Type B pancreatic cell (in vitro differentiated cells): ENCODE data around the gene TDRD12. TPM values are rescaled to one million over a fixed set of nuclear protein-coding genes. Genes with fewer than 3 reads are reported as not detected.
"Not testable (repeated sequence)": the region's sequence is repeated elsewhere in the genome, so short reads cannot be mapped to it uniquely, and the experiment has no call there.

Source experiments
- DNase-seq: peaks from one replicate; pipeline ENCODE4 v3.0.0; 2021; ENCODE audit warnings: mixed read lengths; ENCODE audit not compliant: unreplicated experiment; ENCODE audit errors: extremely low spot score
- H3K27ac Mint-ChIP-seq: 2 replicates; pipeline ENCODE4 v1.8.0; 2021; ENCODE audit warnings: mild to moderate bottlenecking, mixed read lengths
- H3K27me3 Mint-ChIP-seq: 2 replicates; pipeline ENCODE4 v1.8.0; 2021; ENCODE audit warnings: mixed read lengths
- H3K36me3 Mint-ChIP-seq: 2 replicates; pipeline ENCODE4 v1.8.0; 2021; ENCODE audit warnings: mixed read lengths
- H3K4me1 Mint-ChIP-seq: one replicate; pipeline ENCODE4 v1.8.0; 2021; ENCODE audit warnings: mixed read lengths; ENCODE audit not compliant: unreplicated experiment
- H3K4me3 Mint-ChIP-seq: 2 replicates; pipeline ENCODE4 v1.8.0; 2021; ENCODE audit warnings: mild to moderate bottlenecking, mixed read lengths
- H3K9me3 Mint-ChIP-seq: 2 replicates; pipeline ENCODE4 v1.8.0; 2021; ENCODE audit warnings: mixed read lengths
- CTCF ChIP-seq: fragments of 200-600 bp; sonication (generic); conservative IDR thresholded peaks from 2 replicates; pipeline ENCODE4 v1.5.0; 2021; ENCODE audit warnings: antibody characterized with exemption, mild to moderate bottlenecking
- total RNA-seq: library from RNA; stranded (reverse); gene quantifications from 2 replicates; pipeline ENCODE4 v1.2.1, GENCODE V29; 2021; ENCODE audit warnings: low replicate concordance

Gene TDRD12
- total RNA-seq, 1 donor from 2014 or later, result 0.24 TPM

- no peaks in the 10 kb centered on the region for H3K36me3 Mint-ChIP-seq
- H3K9me3 Mint-ChIP-seq, result no peaks in the 10 kb centered on the region
- H3K4me3 Mint-ChIP-seq, result no peak overlapping the region
- no peak overlapping the region for H3K27ac Mint-ChIP-seq
- no peaks in the 10 kb centered on the region for H3K27me3 Mint-ChIP-seq
- DNase-seq, result no peak
- TF ChIP-seq CTCF, result no peak
- no peaks in the 10 kb centered on the region for H3K4me1 Mint-ChIP-seq
Observed at GRCh38 chr19:32866564-32867265, 147.1 kb downstream of the TDRD12 start.

DNA sequence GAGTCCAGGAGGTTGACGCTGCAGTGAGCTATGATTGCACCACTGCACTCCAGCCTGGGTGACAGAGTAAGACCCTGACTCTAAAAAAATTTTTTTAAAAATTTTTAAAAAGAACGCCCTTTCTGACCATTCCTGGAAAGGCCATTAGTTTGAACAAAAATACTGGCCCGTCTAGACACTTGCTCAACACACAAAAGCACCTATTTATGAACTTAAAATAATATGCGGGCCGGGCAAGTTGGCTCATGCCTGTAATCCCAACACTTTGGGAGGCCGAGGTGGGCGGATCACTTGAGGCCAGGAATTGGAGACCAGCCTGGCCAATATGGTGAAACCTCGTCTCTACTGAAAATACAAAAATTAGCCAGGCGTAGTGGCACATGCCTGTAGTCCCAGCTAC lies 147.9 kb downstream of the TDRD12 start:
- not testable (repeated sequence) for H3K4me1 Mint-ChIP-seq, H3K4me3 Mint-ChIP-seq, H3K27ac Mint-ChIP-seq, H3K36me3 Mint-ChIP-seq, H3K27me3 Mint-ChIP-seq, H3K9me3 Mint-ChIP-seq, DNase-seq

GRCh38 chr19:32868206-32868950 lies 148.8 kb downstream of the TDRD12 start:
- no peak for DNase-seq
- Mint-ChIP-seq H3K9me3 (no peaks in the 10 kb centered on the region), H3K4me1 (no peaks in the 10 kb centered on the region), H3K4me3 (no peak overlapping the region), H3K27me3 (no peaks in the 10 kb centered on the region), H3K36me3 (no peaks in the 10 kb centered on the region), H3K27ac (no peak overlapping the region)
- TF ChIP-seq CTCF, result no peak

- Mint-ChIP-seq H3K27ac (no peak within 1 kb of the TSS), H3K4me1 (no peaks in the 10 kb centered on the region), H3K4me3 (peak within 1 kb of the TSS; percentile 28)
Observed at GRCh38 chr19:32869369-32869965, 149.9 kb downstream of the TDRD12 start, which contains the start of gene SLC7A9. Gene SLC7A9 (minus strand): TSS chr19:32869767. CDS start chr19:32868534, 1,233 bp downstream.

GRCh38 chr19:32869966-32870573 lies 150.5 kb downstream of the TDRD12 start:
- H3K4me1 Mint-ChIP-seq, result no peaks in the 10 kb centered on the region
- no peaks in the 10 kb centered on the region for H3K27me3 Mint-ChIP-seq
- TF ChIP-seq CTCF, result no peak
- H3K27ac Mint-ChIP-seq, result no peak overlapping the region
- no peaks in the 10 kb centered on the region for H3K36me3 Mint-ChIP-seq
- no peaks in the 10 kb centered on the region for H3K9me3 Mint-ChIP-seq
- H3K4me3 Mint-ChIP-seq, result peak overlapping the region; percentile 28
- DNase-seq, result no peak

More at GRCh38 chr19:32869369-32869965, 149.9 kb downstream of the TDRD12 start, which contains the start of gene SLC7A9:
- no peaks in the 10 kb centered on the region for H3K27me3 Mint-ChIP-seq
- no peaks in the 10 kb centered on the region for H3K36me3 Mint-ChIP-seq
- no peak for TF ChIP-seq CTCF
- H3K9me3 Mint-ChIP-seq, result no peaks in the 10 kb centered on the region
- DNase-seq, result no peak
